Raji (cell line): ENCODE measurements around the gene GALNS.

Source experiments
- POLR2A ChIP-seq: IDR thresholded peaks from 2 replicates; pipeline ENCODE4 v1.6.1; 2011; ENCODE audit warnings: low read depth, low read length, control low read depth; ENCODE audit not compliant: insufficient read depth

The GALNS gene

GRCh38 chr16:88805340-88805715 is 51.4 kb downstream of the GALNS start:
- TF ChIP-seq POLR2A, result no peak

GRCh38 chr16:88804552-88805339 is 52.0 kb downstream of the GALNS start:
- no peak; the same call in 1 of the 2 replicates for TF ChIP-seq POLR2A

GRCh38 chr16:88804173-88804551 is 52.6 kb downstream of the GALNS start:
- no peak; the same call in 1 of the 2 replicates for TF ChIP-seq POLR2A

GRCh38 chr16:88803264-88803987 is 53.3 kb downstream of the GALNS start, which contains the start of gene CDT1:
TSS of gene CDT1 (plus strand) at chr16:88803789. CDS start at chr16:88803832, 43 bp downstream.
- peak; percentile 81 for TF ChIP-seq POLR2A

GRCh38 chr16:88800277-88800592 is 56.5 kb downstream of the GALNS start:
- no peak for TF ChIP-seq POLR2A

- no peak for TF ChIP-seq POLR2A
Observed at GRCh38 chr16:88799569-88800276, 57.0 kb downstream of the GALNS start.

- 0 out of 2 replicates have a peak, but pooled peaks have one; percentile 18 for TF ChIP-seq POLR2A
Observed at GRCh38 chr16:88798772-88799455, 57.8 kb downstream of the GALNS start.

GRCh38 chr16:88798073-88798472 is 58.7 kb downstream of the GALNS start:
- no peak for TF ChIP-seq POLR2A

GRCh38 chr16:88796278-88796677 is 60.5 kb downstream of the GALNS start:
- no peak for TF ChIP-seq POLR2A

- no peak for TF ChIP-seq POLR2A
Observed at GRCh38 chr16:88793251-88793954, 63.3 kb downstream of the GALNS start.

GRCh38 chr16:88792668-88793250 is 64.0 kb downstream of the GALNS start:
- 0 out of 2 replicates have a peak, but pooled peaks have one; percentile 7 for TF ChIP-seq POLR2A

GRCh38 chr16:88792078-88792550 is 64.6 kb downstream of the GALNS start:
- no peak for TF ChIP-seq POLR2A

- no peak for TF ChIP-seq POLR2A
Observed at GRCh38 chr16:88790312-88791211, 66.2 kb downstream of the GALNS start.
